ENCODE data around the gene STARD10.

DNA sequence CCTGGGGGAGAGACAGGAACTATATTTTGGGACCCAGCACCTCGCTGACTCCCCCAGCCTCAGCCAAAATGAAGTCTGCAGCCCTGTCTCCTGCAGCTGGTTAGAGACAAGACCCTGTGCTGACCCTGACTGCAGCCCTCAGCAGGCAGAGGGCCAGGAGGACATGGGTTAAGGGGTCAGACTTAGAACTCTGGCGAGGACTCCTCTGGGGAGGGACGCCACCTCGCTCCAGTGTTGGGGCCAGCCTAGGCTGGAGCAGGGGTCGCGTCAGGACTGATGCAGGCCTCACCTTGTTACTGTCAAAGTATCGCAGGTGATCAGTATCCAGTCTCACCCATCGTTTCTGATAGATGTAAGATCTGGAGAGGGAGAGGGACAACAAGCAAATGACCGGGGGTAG, 82.7 kb downstream of the STARD10 start:
- TF ChIP-seq, protein P1, sequence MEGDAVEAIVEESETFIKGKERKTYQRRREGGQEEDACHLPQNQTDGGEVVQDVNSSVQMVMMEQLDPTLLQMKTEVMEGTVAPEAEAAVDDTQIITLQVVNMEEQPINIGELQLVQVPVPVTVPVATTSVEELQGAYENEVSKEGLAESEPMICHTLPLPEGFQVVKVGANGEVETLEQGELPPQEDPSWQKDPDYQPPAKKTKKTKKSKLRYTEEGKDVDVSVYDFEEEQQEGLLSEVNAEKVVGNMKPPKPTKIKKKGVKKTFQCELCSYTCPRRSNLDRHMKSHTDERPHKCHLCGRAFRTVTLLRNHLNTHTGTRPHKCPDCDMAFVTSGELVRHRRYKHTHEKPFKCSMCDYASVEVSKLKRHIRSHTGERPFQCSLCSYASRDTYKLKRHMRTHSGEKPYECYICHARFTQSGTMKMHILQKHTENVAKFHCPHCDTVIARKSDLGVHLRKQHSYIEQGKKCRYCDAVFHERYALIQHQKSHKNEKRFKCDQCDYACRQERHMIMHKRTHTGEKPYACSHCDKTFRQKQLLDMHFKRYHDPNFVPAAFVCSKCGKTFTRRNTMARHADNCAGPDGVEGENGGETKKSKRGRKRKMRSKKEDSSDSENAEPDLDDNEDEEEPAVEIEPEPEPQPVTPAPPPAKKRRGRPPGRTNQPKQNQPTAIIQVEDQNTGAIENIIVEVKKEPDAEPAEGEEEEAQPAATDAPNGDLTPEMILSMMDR (IDR thresholded peaks at IDR 0.05), result no peak
- no peak for TF ChIP-seq POLR2A (IDR thresholded peaks at IDR 0.05; ENCODE audit: low read depth)
